DOHH2 (cell line): ENCODE measurements around the gene UFSP1.

Source experiments
- H3F3A ChIP-seq: fragments of 200-600 bp; sonication (generic), shearing (Covaris generic); 2 replicates; pipeline ENCODE4 v1.6.0; 2016; ENCODE audit warnings: antibody characterized with exemption, mild to moderate bottlenecking; ENCODE audit not compliant: control insufficient read depth, insufficient read depth
- H3K27ac ChIP-seq: fragments of 200-600 bp; sonication (generic); 2 replicates; pipeline ENCODE4 v1.5.1; 2014; ENCODE audit warnings: low read depth, mild to moderate bottlenecking, low read length, moderate library complexity
- H3K27me3 ChIP-seq: fragments of 200-600 bp; sonication (generic); 2 replicates; pipeline ENCODE4 v1.6.1; 2014; ENCODE audit warnings: mild to moderate bottlenecking, low read length, mixed read lengths; ENCODE audit not compliant: control insufficient read depth
- H3K36me3 ChIP-seq: fragments of 200-600 bp; sonication (generic); 2 replicates; pipeline ENCODE4 v1.6.1; 2014; ENCODE audit warnings: mild to moderate bottlenecking, low read length, moderate library complexity, mixed read lengths; ENCODE audit not compliant: control insufficient read depth
- H3K4me1 ChIP-seq: fragments of 200-600 bp; sonication (generic); 2 replicates; pipeline ENCODE4 v1.6.1; 2014; ENCODE audit warnings: mild to moderate bottlenecking, low read length, mixed read lengths; ENCODE audit not compliant: control insufficient read depth
- H3K4me2 ChIP-seq: fragments of 200-600 bp; sonication (generic); 2 replicates; pipeline ENCODE4 v1.6.0; 2014; ENCODE audit warnings: mild to moderate bottlenecking, low read length, moderate library complexity
- H3K4me3 ChIP-seq: fragments of 200-600 bp; sonication (generic); 2 replicates; pipeline ENCODE4 v1.5.1; 2014; ENCODE audit warnings: mild to moderate bottlenecking, low read length, mixed read lengths
- H3K79me2 ChIP-seq: fragments of 200-600 bp; sonication (generic); 2 replicates; pipeline ENCODE4 v1.6.1; 2014; ENCODE audit warnings: mild to moderate bottlenecking, low read length, mixed read lengths; ENCODE audit not compliant: control insufficient read depth
- H3K9me2 ChIP-seq: fragments of 200-600 bp; sonication (generic); replicated peaks from 2 replicates; pipeline ENCODE4 v1.6.1; 2014; ENCODE audit warnings: mild to moderate bottlenecking, low read length, mixed read lengths; ENCODE audit not compliant: control insufficient read depth
- H3K9me3 ChIP-seq: fragments of 200-600 bp; sonication (generic); 2 replicates; pipeline ENCODE4 v1.6.1; 2014; ENCODE audit warnings: antibody characterized with exemption, low read length, mixed read lengths; ENCODE audit not compliant: control insufficient read depth, insufficient read depth
- H4K20me1 ChIP-seq: fragments of 200-600 bp; sonication (generic); 2 replicates; pipeline ENCODE4 v1.6.0; 2014; ENCODE audit warnings: low read depth, mild to moderate bottlenecking, antibody characterized with exemption, low read length, moderate library complexity; ENCODE audit not compliant: control insufficient read depth, insufficient read depth
- CTCF ChIP-seq: fragments of 200-600 bp; sonication (generic); IDR thresholded peaks from one replicate; pipeline ENCODE4 v1.5.1; 2014; ENCODE audit warnings: antibody characterized with exemption, mild to moderate bottlenecking, low read depth, low read length; ENCODE audit not compliant: poor library complexity, severe bottlenecking
- EZH2phosphoT487 ChIP-seq: fragments of 200-600 bp; sonication (generic); IDR thresholded peaks from 2 replicates; pipeline ENCODE4 v1.6.1; 2017; ENCODE audit warnings: borderline replicate concordance, mild to moderate bottlenecking, antibody characterized with exemption, low read length, moderate library complexity, mixed read lengths

UFSP1 gene

GRCh38 chr7:100880645-100881044, 8.9 kb downstream of the UFSP1 start:
- H3F3A ChIP-seq, result 0 out of 2 replicates have a peak, but pooled peaks cover 3% of the 10 kb centered on the region
- H3K36me3 ChIP-seq, result peaks cover 98% of the 10 kb centered on the region
- H3K9me3 ChIP-seq, result no peaks in the 10 kb centered on the region
- H3K27ac ChIP-seq, result no peak overlapping the region
- no peaks in the 10 kb centered on the region for H3K9me2 ChIP-seq
- H3K4me1 ChIP-seq, result peaks cover 49% of the 10 kb centered on the region
- H3K27me3 ChIP-seq, result no peaks in the 10 kb centered on the region
- TF ChIP-seq EZH2phosphoT487 (no peak), CTCF (no peak)
- H3K4me2 ChIP-seq, result no peak overlapping the region
- peaks cover 28% of the 10 kb centered on the region for H4K20me1 ChIP-seq
- peaks cover 66% of the 10 kb centered on the region for H3K79me2 ChIP-seq
- H3K4me3 ChIP-seq, result no peak overlapping the region

GRCh38 chr7:100879685-100880261, 9.7 kb downstream of the UFSP1 start:
- Histone ChIP-seq H3K9me3 (no peaks in the 10 kb centered on the region), H3K27ac (no peak overlapping the region), H4K20me1 (peaks cover 28% of the 10 kb centered on the region), H3K4me2 (no peak overlapping the region), H3K27me3 (no peaks in the 10 kb centered on the region), H3K4me3 (no peak overlapping the region), H3K4me1 (peaks cover 40% of the 10 kb centered on the region), H3F3A (no peaks in the 10 kb centered on the region), H3K36me3 (peaks cover 96% of the 10 kb centered on the region), H3K9me2 (no peaks in the 10 kb centered on the region), H3K79me2 (peaks cover 74% of the 10 kb centered on the region)
- no peak for TF ChIP-seq EZH2phosphoT487
- TF ChIP-seq CTCF, result no peak

- H4K20me1 ChIP-seq, result peaks cover 28% of the 10 kb centered on the region
- H3K36me3 ChIP-seq, result peaks cover 95% of the 10 kb centered on the region
- peak overlapping the region; percentile 6; the same call in 1 of the 2 replicates for H3K4me2 ChIP-seq
Observed at GRCh38 chr7:100878685-100879084, 10.8 kb downstream of the UFSP1 start.

More at GRCh38 chr7:100878685-100879084, 10.8 kb downstream of the UFSP1 start:
- no peak overlapping the region for H3K27ac ChIP-seq
- H3K9me2 ChIP-seq, result no peaks in the 10 kb centered on the region
- no peaks in the 10 kb centered on the region for H3K9me3 ChIP-seq
- no peak for TF ChIP-seq CTCF
- no peak for TF ChIP-seq EZH2phosphoT487
- 0 out of 2 replicates have a peak, but pooled peaks cover 3% of the 10 kb centered on the region for H3F3A ChIP-seq
- H3K79me2 ChIP-seq, result peaks cover 84% of the 10 kb centered on the region
- H3K27me3 ChIP-seq, result no peaks in the 10 kb centered on the region
- peaks cover 47% of the 10 kb centered on the region for H3K4me1 ChIP-seq
- no peak overlapping the region for H3K4me3 ChIP-seq
